Endothelial cell of umbilical vein (primary cell): ENCODE measurements around the gene EXOC1L. TPM values are rescaled to one million over a fixed set of nuclear protein-coding genes. Genes with fewer than 3 reads are reported as not detected.

Experiments
- BruUV-seq: library from RNA; stranded (reverse); fragments of 400-500 nt; replicated peaks from 2 replicates; lab custom pipeline; 2021; lab: Mats Ljungman, UMichigan
- CTCF ChIA-PET: fragments of 300-600, 350-600 bp; sonication (Branson Sonifier 250); formaldehyde crosslinking; loops from one replicate; lab custom pipeline; 2021; ENCODE audit warnings: antibody characterized with exemption, inconsistent platforms; lab: Charles Lee
- POLR2A ChIA-PET: fragments of 300-600, 350-600 bp; sonication (Branson Sonifier 250); formaldehyde crosslinking; loops from one replicate; lab custom pipeline; 2021; ENCODE audit warnings: antibody characterized with exemption, inconsistent platforms; lab: Charles Lee
- DNase-seq: peaks from one replicate; pipeline ENCODE4 v3.0.0-alpha.2; 2011; ENCODE audit warnings: low read depth, low spot score
- FAIRE-seq: peaks from 2 replicates; lab custom pipeline; 2011; peaks lifted over from hg19 to GRCh38; lab: Jason Lieb, UNC
- H2AFZ ChIP-seq: 2 replicates; pipeline ENCODE4 v1.6.0; 2012; ENCODE audit warnings: low read depth, low read length, control low read depth, inconsistent platforms
- H3K27ac ChIP-seq: 2 replicates; pipeline ENCODE4 v1.5.1; 2011; ENCODE audit warnings: low read depth, mild to moderate bottlenecking, control low read depth, low read length, moderate library complexity; ENCODE audit not compliant: insufficient read depth
- H3K27me3 ChIP-seq, 2 experiments: 2 replicates each; pipeline versions ENCODE4 v1.6.0 to v1.6.1; 2011; ENCODE audit warnings: low read length in 2 of 2, mixed read lengths in 1 of 2; ENCODE audit not compliant: control insufficient read depth in 2 of 2, insufficient read depth in 2 of 2
- H3K36me3 ChIP-seq, 2 experiments: 2 replicates in 1 of 2; 3 replicates in 1 of 2; pipeline ENCODE4 v1.5.1; 2011; ENCODE audit warnings: low read length in 2 of 2, mild to moderate bottlenecking in 1 of 2, moderate library complexity in 1 of 2; ENCODE audit not compliant: control insufficient read depth in 2 of 2, insufficient read depth in 2 of 2; ENCODE audit errors: extremely low read depth in 1 of 2
- H3K4me1 ChIP-seq: 3 replicates; pipeline ENCODE4 v1.5.1; 2011; ENCODE audit warnings: mild to moderate bottlenecking, low read length; ENCODE audit not compliant: control insufficient read depth, insufficient read depth; ENCODE audit errors: extremely low read depth
- H3K4me2 ChIP-seq: 2 replicates; pipeline ENCODE4 v1.6.1; 2011; ENCODE audit warnings: low read length, control low read depth, mixed read lengths; ENCODE audit not compliant: insufficient read depth
- H3K4me3 ChIP-seq, 3 experiments: fragments of 200-600 bp in 1 of 3; sonication (generic), shearing (Covaris generic) in 1 of 3; replicated peaks in 1 of 3; 2 replicates each; pipeline ENCODE4 v1.5.1; 2011 to 2016; ENCODE audit warnings: control low read depth in 3 of 3, low read length in 3 of 3, mild to moderate bottlenecking in 2 of 3, inconsistent platforms in 1 of 3, low read depth in 1 of 3, moderate library complexity in 1 of 3; ENCODE audit not compliant: insufficient read depth in 1 of 3
- H3K79me2 ChIP-seq: 2 replicates; pipeline ENCODE4 v1.6.0; 2012; ENCODE audit warnings: low read length, inconsistent platforms; ENCODE audit not compliant: control insufficient read depth, insufficient read depth
- H3K9ac ChIP-seq: replicated peaks from 2 replicates; pipeline ENCODE3; 2011; ENCODE audit warnings: low read length, control low read depth; ENCODE audit not compliant: insufficient read depth; ENCODE audit errors: extremely low read depth
- H3K9me1 ChIP-seq: replicated peaks from 3 replicates; pipeline ENCODE4 v1.6.0; 2011; ENCODE audit warnings: mild to moderate bottlenecking, low read length; ENCODE audit not compliant: control insufficient read depth, insufficient read depth; ENCODE audit errors: extremely low read depth
- H3K9me3 ChIP-seq: replicated peaks from 2 replicates; pipeline ENCODE4 v1.5.1; 2012; ENCODE audit warnings: low read length, inconsistent platforms; ENCODE audit not compliant: control insufficient read depth, insufficient read depth
- H4K20me1 ChIP-seq: replicated peaks from 2 replicates; pipeline ENCODE3; 2011; ENCODE audit warnings: mild to moderate bottlenecking, low read length; ENCODE audit not compliant: control insufficient read depth, insufficient read depth; ENCODE audit errors: extremely low read depth
- EZH2 ChIP-seq: IDR thresholded peaks from 2 replicates; pipeline ENCODE4 v1.6.1; 2012; ENCODE audit warnings: borderline replicate concordance, low read depth, mild to moderate bottlenecking, moderate library complexity, low read length, inconsistent platforms; ENCODE audit not compliant: severe bottlenecking
- FOS ChIP-seq: IDR thresholded peaks from 2 replicates; pipeline ENCODE4 v1.6.1; 2011; ENCODE audit warnings: mild to moderate bottlenecking, low read length, moderate library complexity, borderline replicate concordance; ENCODE audit not compliant: insufficient read depth
- GATA2 ChIP-seq: IDR thresholded peaks from 2 replicates; pipeline ENCODE4 v1.7.0; 2011; ENCODE audit warnings: low read depth, mild to moderate bottlenecking, moderate library complexity, mixed read lengths, low read length; ENCODE audit not compliant: insufficient read length, insufficient read depth
- JUN ChIP-seq: IDR thresholded peaks from 2 replicates; pipeline ENCODE4 v1.6.1; 2011; ENCODE audit warnings: borderline replicate concordance, low read depth; ENCODE audit not compliant: insufficient read length, insufficient read depth
- MYC ChIP-seq: IDR thresholded peaks from one replicate; pipeline ENCODE4 v1.6.1; 2011; ENCODE audit warnings: mild to moderate bottlenecking, low read depth, low read length
- POLR2A ChIP-seq: IDR thresholded peaks from 2 replicates; pipeline ENCODE4 v1.6.1; 2012; ENCODE audit warnings: low read depth, mild to moderate bottlenecking, control low read depth, low read length
- POLR2AphosphoS5 ChIP-seq: IDR thresholded peaks from 2 replicates; pipeline ENCODE4 v1.6.1; 2012; ENCODE audit warnings: low read depth, mild to moderate bottlenecking, control low read depth, low read length, moderate library complexity; ENCODE audit not compliant: insufficient read depth
- dilution Hi-C: fragments of 300-500 bp; cut with MboI; formaldehyde crosslinking; loops from one replicate; pipeline ENCODE4 v1.15.0; 2019; ENCODE audit warnings: low sequenced_read_pairs; ENCODE audit not compliant: extremely low pct_ligation_motif_present
- intact Hi-C: fragments of 100-400 bp; cut with micrococcal nuclease; formaldehyde crosslinking; loops from one replicate; pipeline ENCODE4 v1.10.0; 2022
- polyA plus RNA-seq, 4 experiments: library from polyadenylated mRNA; depleted of rRNA in 3 of 4; stranded (reverse) in 3 of 4; unstranded in 1 of 4; fragments of >200 nt; gene quantifications; 2 replicates each; pipeline versions ENCODE4 v1.2.1 to v1.2.3, GENCODE V29; 2011 to 2012; ENCODE audit warnings: missing spikeins in 1 of 4
- total RNA-seq: library from RNA; stranded (reverse); gene quantifications from 2 replicates; pipeline ENCODE4 v1.2.3, GENCODE V29; 2021
- TF ChIP-seq, protein P1 (sequence below), 2 donors: IDR thresholded peaks; 1 replicate in 1 of 2; 2 replicates in 1 of 2; pipeline ENCODE4 v1.5.1; 2011; ENCODE audit warnings: low read length in 2 of 2, mild to moderate bottlenecking in 2 of 2, moderate library complexity in 2 of 2, control low read depth in 1 of 2, inconsistent platforms in 1 of 2, low read depth in 1 of 2; ENCODE audit not compliant: insufficient read depth in 1 of 2; ENCODE audit errors: extremely low read depth in 1 of 2
- TF ChIP-seq, protein P2 (sequence below): IDR thresholded peaks from 2 replicates; pipeline ENCODE4 v1.6.1; 2011; ENCODE audit not compliant: insufficient read depth, insufficient read length

The EXOC1L gene
- total and polyA plus RNA-seq, 2 donors (not counting 3 experiments of a cell fraction or from before 2014, with no cell fraction given), result not detected

DNA sequence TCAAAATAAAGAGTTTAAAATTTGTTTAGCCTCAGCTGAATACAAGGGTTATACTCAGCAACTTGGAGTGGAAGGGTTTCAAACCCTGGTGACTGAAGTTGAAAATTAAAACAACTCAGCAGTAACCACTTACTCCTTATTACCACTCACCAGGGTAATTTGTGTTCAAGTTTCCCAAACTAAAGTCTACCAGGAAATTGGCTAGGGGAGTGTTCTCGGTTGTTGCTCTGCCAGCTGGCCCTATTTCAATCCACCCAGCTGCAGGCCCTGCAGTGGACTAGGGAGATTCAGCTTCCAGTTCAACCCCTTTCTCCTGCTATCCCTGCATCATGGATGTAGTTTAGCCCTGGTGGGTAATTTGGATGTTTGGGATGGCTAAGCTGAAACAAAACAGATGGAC lies 37.8 kb upstream of the EXOC1L start:
- no peaks in the 10 kb centered on the region for H3K4me1 ChIP-seq
- H3K79me2 ChIP-seq, result no peaks in the 10 kb centered on the region
- H3K4me2 ChIP-seq, result no peak overlapping the region
- dilution Hi-C loops, result no loop called here
- H3K27ac ChIP-seq, result no peak overlapping the region
- DNase-seq, result no peak
- H3K36me3 ChIP-seq, result no peaks in the 10 kb centered on the region
- H4K20me1 ChIP-seq, result no peaks in the 10 kb centered on the region
- H3K27me3 ChIP-seq, result peaks cover 3 to 13% of the 10 kb centered on the region in 2 experiments
- CTCF ChIA-PET, result interaction anchor here (1.1 kb wide), 1 partner anchor 227 kb away, joined by 3 read pairs; no protein-coding TSS in a partner anchor
- no peak for TF ChIP-seq JUN
- TF ChIP-seq POLR2A, result no peak
- TF ChIP-seq EZH2, result no peak
- TF ChIP-seq FOS, result no peak
- TF ChIP-seq POLR2AphosphoS5, result no peak
- H3K4me3 ChIP-seq, result no peak overlapping the region
- no TSS peak for BruUV-seq
- POLR2A ChIA-PET, result no interaction called here
- no peaks in the 10 kb centered on the region for H3K9me1 ChIP-seq
- no peak overlapping the region for H3K9ac ChIP-seq
- FAIRE-seq, result no peak
- H3K9me3 ChIP-seq, result no peaks in the 10 kb centered on the region
- intact Hi-C loops, result no loop called here
- no peak overlapping the region for H2AFZ ChIP-seq

DNA sequence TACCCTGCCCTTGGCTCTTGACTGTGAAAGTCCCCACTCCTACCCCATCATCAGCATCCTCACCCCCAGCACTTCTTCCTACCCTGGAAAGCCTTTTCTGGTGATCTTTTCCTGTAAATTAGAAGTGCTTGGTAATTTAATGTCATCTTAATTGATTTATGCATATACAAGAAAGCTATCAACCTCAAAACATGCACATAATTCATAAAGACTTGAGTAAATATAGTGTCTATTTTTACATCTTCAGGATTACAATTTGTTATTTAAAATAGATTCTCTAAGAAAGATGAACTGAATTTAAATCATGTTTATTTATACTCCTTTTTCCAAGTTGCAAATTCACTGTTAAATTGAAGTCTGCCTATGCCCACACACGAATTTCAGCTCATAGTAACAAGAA lies 36.0 kb upstream of the EXOC1L start:
- H3K9ac ChIP-seq, result no peak overlapping the region
- no TSS peak for BruUV-seq
- no peaks in the 10 kb centered on the region for H3K4me1 ChIP-seq
- POLR2A ChIA-PET, result no interaction called here
- CTCF ChIA-PET, result no interaction called here
- intact Hi-C loops, result no loop called here
- H3K27ac ChIP-seq, result no peak overlapping the region
- H3K4me2 ChIP-seq, result no peak overlapping the region
- TF ChIP-seq GATA2 (no peak), JUN (no peak), POLR2AphosphoS5 (no peak), MYC (no peak), EZH2 (no peak), FOS (no peak), POLR2A (no peak)
- TF ChIP-seq, protein P1, sequence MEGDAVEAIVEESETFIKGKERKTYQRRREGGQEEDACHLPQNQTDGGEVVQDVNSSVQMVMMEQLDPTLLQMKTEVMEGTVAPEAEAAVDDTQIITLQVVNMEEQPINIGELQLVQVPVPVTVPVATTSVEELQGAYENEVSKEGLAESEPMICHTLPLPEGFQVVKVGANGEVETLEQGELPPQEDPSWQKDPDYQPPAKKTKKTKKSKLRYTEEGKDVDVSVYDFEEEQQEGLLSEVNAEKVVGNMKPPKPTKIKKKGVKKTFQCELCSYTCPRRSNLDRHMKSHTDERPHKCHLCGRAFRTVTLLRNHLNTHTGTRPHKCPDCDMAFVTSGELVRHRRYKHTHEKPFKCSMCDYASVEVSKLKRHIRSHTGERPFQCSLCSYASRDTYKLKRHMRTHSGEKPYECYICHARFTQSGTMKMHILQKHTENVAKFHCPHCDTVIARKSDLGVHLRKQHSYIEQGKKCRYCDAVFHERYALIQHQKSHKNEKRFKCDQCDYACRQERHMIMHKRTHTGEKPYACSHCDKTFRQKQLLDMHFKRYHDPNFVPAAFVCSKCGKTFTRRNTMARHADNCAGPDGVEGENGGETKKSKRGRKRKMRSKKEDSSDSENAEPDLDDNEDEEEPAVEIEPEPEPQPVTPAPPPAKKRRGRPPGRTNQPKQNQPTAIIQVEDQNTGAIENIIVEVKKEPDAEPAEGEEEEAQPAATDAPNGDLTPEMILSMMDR (IDR thresholded peaks at IDR 0.05; ENCODE audit: extremely low read depth in 1 of 2, insufficient read depth in 1 of 2, low read depth in 1 of 2, low read length in 2 of 2), result no peak
- TF ChIP-seq, protein P2, sequence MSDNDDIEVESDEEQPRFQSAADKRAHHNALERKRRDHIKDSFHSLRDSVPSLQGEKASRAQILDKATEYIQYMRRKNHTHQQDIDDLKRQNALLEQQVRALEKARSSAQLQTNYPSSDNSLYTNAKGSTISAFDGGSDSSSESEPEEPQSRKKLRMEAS, result no peak
- no peaks in the 10 kb centered on the region for H3K36me3 ChIP-seq
- FAIRE-seq (no peak), DNase-seq (no peak)
- H2AFZ ChIP-seq, result no peak overlapping the region
- H3K9me3 ChIP-seq, result no peaks in the 10 kb centered on the region
- dilution Hi-C loops, result no loop called here
- H3K79me2 ChIP-seq, result no peaks in the 10 kb centered on the region
- H3K9me1 ChIP-seq, result no peaks in the 10 kb centered on the region
- no peaks in the 10 kb centered on the region for H4K20me1 ChIP-seq
- H3K4me3 ChIP-seq, result no peak overlapping the region
- H3K27me3 ChIP-seq, result peaks cover 3 to 16% of the 10 kb centered on the region in 2 experiments
